MG63 (cell line): ENCODE data around the gene TOP2A. TPM values are rescaled to one million over a fixed set of nuclear protein-coding genes. Genes with fewer than 3 reads are reported as not detected.
"Not testable (repeated sequence)": the region's sequence is repeated elsewhere in the genome, so short reads cannot be mapped to it uniquely, and the experiment has no call there.

Experiments used
- DNase-seq: peaks from one replicate; pipeline ENCODE4 v3.0.0-alpha.2; 2020
- H3K27me3 ChIP-seq: fragments of 250-450 bp; sonication (Bioruptor Pico); 2 replicates; pipeline ENCODE4 v1.5.1; 2020; ENCODE audit warnings: mild to moderate bottlenecking, moderate library complexity
- H3K36me3 ChIP-seq: fragments of 250-450 bp; sonication (Bioruptor Pico); 2 replicates; pipeline ENCODE4 v1.5.1; 2020; ENCODE audit warnings: mild to moderate bottlenecking, moderate library complexity
- H3K4me3 ChIP-seq: fragments of 250-450 bp; sonication (Bioruptor Pico); 2 replicates; pipeline ENCODE4 v1.5.1; 2020; ENCODE audit warnings: mild to moderate bottlenecking, moderate library complexity
- H3K9me3 ChIP-seq: fragments of 250-450 bp; sonication (Bioruptor Pico); 2 replicates; pipeline ENCODE4 v1.5.1; 2020; ENCODE audit warnings: mild to moderate bottlenecking, moderate library complexity
- total RNA-seq: library from RNA; depleted of rRNA; stranded (reverse); fragments of >200 nt; shearing (Covaris generic); gene quantifications from 2 replicates; pipeline ENCODE4 v1.2.3, GENCODE V29; 2014; ENCODE audit warnings: low replicate concordance

TOP2A gene
- total RNA-seq, 1 experiment from 2014 or later = 138 TPM

DNA sequence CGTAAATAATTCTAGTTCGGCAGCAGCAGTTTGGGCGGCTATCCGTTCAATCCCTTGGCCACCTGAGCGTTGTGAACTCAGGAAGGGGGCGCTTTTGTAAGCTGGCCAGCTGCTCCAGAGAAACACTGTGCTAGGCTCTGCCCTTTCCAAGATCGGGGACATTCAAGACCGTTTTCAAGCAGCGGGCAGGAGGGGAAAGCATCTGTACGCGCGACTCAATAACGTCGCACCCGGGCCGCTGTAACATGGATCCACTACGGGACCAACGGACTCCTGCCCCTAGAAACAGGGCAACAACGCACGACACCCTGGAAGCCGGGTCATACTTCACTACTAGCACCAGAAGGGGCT, 463 bp downstream of the TOP2A start:
- H3K36me3 ChIP-seq = peaks cover 47% of the 10 kb centered on the region
- DNase-seq = peak; percentile 24
- H3K4me3 ChIP-seq = peak overlapping the region; percentile 82
- no peaks in the 10 kb centered on the region for H3K27me3 ChIP-seq
- no peaks in the 10 kb centered on the region for H3K9me3 ChIP-seq

DNA sequence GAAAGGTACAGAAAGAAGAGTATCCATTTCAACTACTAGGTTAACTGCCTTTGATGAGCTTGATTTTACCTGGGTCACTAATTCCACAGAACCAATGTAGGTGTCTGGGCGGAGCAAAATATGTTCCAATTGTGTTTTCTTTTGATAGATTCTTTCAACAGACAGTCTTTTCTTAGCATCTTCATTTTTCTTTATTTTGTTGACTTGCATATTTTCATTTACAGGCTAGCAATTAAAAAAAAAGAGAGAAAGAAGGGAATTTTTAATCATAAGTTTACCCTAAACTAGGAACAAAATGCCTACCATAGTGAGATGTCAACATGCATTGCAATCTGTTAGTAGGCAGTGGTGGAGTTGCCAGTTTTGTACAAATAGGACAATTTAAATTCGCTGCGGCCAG, 1.0 kb downstream of the TOP2A start:
- peak overlapping the region; percentile 82 for H3K4me3 ChIP-seq
- no peaks in the 10 kb centered on the region for H3K9me3 ChIP-seq
- no peak for DNase-seq
- peaks cover 53% of the 10 kb centered on the region for H3K36me3 ChIP-seq
- no peaks in the 10 kb centered on the region for H3K27me3 ChIP-seq

DNA sequence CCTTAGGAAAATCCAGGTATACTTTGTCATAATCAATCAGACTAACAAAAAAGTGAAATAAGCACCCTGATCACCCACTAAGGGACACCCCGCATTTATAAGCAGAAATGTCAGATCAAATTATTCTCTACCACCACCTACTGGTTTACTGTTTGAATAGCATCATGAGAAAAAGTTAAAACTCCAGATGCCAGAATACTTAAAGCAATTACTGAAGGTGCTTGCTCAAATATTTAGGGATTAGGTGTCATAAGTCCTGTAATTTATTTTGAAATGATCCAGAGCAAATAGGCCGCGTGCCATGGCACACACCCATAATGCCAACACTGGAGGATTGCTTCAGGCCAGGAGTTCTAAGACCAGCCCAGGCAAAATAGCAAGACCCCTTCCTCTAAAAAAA, 2.3 kb downstream of the TOP2A start:
- H3K36me3 ChIP-seq = peaks cover 66% of the 10 kb centered on the region
- H3K9me3 ChIP-seq = no peaks in the 10 kb centered on the region
- H3K4me3 ChIP-seq = peak overlapping the region; percentile 82; the same call in 1 of the 2 replicates
- no peaks in the 10 kb centered on the region for H3K27me3 ChIP-seq
- no peak for DNase-seq

DNA sequence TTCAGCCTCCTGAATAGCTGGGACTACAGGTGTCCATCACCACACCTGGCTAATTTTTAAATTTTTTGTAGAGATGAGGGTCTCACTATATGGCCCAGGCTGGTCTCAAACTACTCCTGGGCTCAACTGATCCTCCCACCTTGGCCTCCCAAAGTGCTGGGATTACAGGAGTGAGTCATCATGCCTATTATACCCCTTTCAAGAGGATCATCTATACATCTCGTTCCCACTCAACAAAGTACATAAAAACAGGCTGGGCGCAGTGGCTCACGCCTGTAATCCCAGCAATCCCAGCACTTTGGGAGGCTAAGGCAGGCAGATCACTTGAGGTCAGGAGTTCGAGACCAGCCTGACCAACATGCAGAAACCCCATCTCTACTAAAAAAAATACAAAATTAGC, 3.4 kb downstream of the TOP2A start:
- H3K9me3 ChIP-seq, H3K4me3 ChIP-seq, H3K27me3 ChIP-seq, DNase-seq: not testable (repeated sequence)
- H3K36me3 ChIP-seq = peaks cover 75% of the 10 kb centered on the region

DNA sequence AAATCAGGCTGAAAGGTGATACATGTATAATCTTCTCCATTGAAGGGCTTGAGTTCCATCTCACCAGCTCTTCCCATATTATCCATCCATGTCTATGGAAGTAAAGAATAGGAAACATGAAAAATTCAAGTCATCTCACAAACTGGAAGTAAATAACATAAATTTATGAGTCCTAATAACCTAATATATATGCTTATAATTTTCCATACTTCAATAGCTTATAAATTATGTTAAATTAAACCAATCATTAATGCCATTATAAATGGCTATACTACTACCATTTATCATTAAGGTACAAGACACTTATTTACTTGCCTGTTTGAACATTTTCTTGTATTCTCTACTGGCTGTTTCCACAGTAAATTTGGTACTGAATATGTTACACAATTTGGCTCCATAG, 4.8 kb downstream of the TOP2A start:
- Histone ChIP-seq H3K4me3 (no peak overlapping the region), H3K9me3 (no peaks in the 10 kb centered on the region), H3K27me3 (no peaks in the 10 kb centered on the region), H3K36me3 (peaks cover 90% of the 10 kb centered on the region)
- no peak for DNase-seq

DNA sequence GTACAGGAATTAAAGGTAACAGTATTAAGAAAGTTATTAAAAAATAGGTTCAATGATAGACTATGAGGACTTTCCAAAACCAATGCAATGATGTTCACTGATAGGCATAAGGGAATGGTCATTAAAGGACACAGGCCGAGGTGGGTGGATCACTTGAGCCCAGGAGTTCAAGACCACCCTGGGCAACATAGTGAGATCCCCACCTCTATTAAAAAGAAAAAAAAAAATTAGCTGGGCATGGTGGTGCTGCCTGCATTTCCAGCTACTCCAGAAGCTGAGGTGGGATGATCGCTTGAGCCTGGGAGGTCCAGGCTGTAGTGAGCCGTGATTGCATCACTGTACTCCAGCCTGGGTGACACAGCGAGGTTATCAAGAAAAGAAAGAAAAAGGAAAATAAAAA, 5.9 kb downstream of the TOP2A start:
- no peaks in the 10 kb centered on the region for H3K9me3 ChIP-seq
- no peaks in the 10 kb centered on the region for H3K27me3 ChIP-seq
- no peak overlapping the region for H3K4me3 ChIP-seq
- DNase-seq = no peak
- H3K36me3 ChIP-seq = peaks cover 99% of the 10 kb centered on the region

DNA sequence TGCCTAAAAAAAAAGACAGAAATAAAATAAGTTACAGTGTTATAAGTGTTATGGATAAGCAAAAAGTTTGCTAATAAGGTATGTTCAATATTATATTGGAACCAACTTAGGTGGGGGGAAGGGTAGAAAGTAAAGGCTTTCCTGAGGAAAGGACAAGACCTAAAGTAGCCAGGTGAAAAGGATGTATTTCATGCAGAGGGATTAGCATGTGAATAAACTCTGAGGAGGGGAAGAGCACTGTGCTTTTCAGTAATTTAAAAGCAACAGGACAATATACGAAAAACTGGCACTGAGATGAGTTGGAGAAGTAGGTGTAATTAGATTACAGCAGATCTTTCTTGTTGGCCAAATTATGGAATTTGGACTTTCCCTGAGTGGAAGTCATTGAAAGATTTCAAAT, 7.6 kb downstream of the TOP2A start:
- peaks cover 96% of the 10 kb centered on the region for H3K36me3 ChIP-seq
- H3K27me3 ChIP-seq = no peaks in the 10 kb centered on the region
- H3K9me3 ChIP-seq = no peaks in the 10 kb centered on the region
- DNase-seq = no peak
- no peak overlapping the region for H3K4me3 ChIP-seq

DNA sequence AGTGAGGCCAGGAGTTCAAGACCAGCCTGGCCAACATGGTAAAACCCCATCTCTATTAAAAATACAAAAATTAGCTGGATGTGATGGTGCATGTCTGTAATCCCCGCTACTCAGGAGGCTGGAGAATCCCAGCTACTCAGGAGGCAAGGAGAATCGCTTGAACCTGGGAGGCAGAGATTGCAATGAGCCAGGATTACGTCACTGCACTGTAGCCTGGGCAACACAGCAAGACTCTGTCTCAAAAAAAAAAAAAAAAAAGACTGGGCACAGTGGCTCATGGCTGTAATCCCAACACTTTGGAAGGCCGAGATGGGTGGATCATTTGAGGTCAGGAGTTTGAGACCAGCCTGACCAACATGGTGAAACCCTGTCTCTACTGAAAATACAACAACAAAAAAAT, 8.2 kb downstream of the TOP2A start:
- not testable (repeated sequence) for H3K4me3 ChIP-seq, DNase-seq, H3K27me3 ChIP-seq, H3K9me3 ChIP-seq
- H3K36me3 ChIP-seq = peaks cover 93% of the 10 kb centered on the region

DNA sequence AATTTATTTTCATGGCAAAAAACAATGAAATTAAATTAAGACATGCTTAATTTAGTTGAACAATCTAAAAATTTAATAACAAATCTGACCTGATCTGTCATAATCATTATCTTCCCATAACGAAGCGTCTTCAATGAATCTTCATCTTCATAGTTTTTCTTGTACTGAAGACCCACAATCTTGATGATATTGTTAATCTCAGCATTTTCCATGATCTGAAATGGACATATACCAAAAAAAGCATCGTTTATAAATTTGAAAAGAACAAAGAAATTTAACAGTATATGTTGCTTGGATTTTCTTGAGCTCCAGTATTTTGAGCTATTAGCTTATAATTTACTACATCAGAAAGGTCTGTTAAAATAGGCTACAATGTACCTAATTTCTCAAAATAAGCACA, 10.2 kb downstream of the TOP2A start:
- Histone ChIP-seq H3K9me3 (no peaks in the 10 kb centered on the region), H3K36me3 (peaks cover 93% of the 10 kb centered on the region), H3K4me3 (no peak overlapping the region), H3K27me3 (no peaks in the 10 kb centered on the region)
- no peak for DNase-seq

DNA sequence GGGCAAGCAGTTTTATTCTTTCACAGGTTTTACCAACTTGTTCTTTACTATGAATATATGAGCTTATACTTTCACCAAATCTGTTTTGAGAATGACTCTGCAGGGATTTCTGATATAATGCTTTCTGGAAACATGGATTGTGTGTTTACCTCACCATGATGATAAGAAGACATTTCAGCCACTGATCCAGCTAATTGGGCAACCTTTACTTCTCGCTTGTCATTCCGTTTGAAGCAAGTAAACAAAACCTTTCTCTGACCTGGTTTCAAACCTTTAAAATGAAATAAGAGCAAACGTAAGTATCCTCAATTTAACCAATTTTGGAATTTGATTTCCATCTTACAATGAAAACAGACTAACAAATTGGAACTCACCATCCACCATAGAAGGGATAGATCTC, 13.7 kb downstream of the TOP2A start:
- DNase-seq = no peak
- H3K36me3 ChIP-seq = peaks cover 94% of the 10 kb centered on the region
- H3K9me3 ChIP-seq = no peaks in the 10 kb centered on the region
- H3K27me3 ChIP-seq = no peaks in the 10 kb centered on the region
- no peak overlapping the region for H3K4me3 ChIP-seq

DNA sequence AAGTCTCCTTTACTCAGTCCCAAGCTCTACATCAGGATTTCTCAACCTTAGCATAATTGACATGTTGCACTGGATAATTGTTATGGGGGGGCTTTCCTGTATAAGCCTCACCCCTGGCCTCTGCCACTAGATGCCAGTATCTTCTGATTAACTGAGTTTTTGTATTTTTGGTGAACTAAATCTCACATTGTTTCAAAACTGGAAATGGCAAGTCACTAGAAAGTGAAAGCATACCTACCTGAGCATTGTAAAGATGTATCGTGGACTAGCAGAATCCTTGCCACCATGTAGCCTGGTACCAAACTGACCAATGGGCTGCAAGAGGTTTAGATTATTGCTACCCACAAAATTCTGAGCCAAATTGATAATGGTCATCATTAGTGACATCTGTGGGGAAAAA, 15.0 kb downstream of the TOP2A start:
- Histone ChIP-seq H3K4me3 (no peak overlapping the region), H3K27me3 (no peaks in the 10 kb centered on the region), H3K9me3 (no peaks in the 10 kb centered on the region), H3K36me3 (peaks cover 94% of the 10 kb centered on the region)
- no peak for DNase-seq

DNA sequence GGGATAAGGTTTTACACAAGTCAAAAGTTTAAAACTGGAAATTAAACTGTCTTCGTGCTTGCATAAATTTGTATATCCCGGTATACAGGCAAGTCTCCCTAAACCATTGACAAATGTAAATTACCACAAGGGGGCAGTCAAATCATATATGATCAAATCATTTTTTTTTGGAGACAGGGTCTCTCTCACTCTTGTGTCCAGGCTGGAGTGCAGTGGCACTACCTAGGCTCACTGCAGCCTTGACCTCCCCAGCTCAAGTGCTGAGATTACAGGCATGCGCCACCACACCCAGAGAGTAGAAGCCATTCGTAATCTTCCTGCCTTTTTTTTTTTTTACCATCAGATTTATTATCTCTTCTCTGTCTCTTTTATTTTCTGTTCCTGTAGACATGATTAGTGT, 18.5 kb downstream of the TOP2A start:
- Histone ChIP-seq H3K27me3 (no peaks in the 10 kb centered on the region), H3K4me3 (no peak overlapping the region), H3K9me3 (no peaks in the 10 kb centered on the region), H3K36me3 (peaks cover 100% of the 10 kb centered on the region)
- no peak for DNase-seq

DNA sequence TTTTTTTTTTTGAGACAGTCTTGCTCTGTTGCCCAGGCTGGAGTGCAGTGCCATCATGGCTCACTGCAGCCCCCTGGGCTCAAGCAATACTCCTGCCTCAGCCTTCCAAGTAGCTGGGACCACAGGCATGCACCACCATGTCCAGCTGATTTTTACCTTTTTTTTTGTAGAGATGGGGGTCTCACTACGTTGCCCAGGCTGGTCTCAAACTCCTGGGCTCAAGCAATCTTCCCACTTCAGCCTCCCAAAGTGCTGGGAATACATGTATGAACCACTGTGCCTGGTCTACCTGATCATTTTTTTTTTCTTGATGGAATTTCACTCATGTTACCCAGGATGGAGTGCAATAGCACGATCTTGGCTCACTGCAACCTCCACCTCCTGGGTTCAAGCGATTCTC, 31.1 kb downstream of the TOP2A start:
- H3K27me3 ChIP-seq, H3K9me3 ChIP-seq, H3K4me3 ChIP-seq, DNase-seq: not testable (repeated sequence)
- H3K36me3 ChIP-seq = peaks cover 56% of the 10 kb centered on the region

DNA sequence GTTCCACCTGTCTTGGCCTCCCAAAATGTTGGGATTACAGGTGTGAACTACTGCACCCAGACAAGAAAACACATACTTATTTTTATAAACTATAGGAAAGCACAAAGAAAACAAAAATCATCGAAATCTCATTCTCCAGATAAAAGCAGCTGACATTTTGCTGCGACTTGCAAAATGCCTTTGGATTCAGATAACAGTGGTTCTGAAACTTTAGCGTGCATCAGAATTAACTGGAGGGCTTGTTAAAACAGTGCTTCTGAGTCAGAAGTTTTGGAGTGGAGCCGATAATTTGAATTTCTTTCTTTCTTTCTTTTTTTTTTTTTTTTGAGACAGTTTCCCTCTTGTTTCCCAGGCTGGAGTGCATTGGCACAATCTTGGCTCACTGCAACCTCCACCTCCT, 35.4 kb downstream of the TOP2A start:
- no peak for DNase-seq
- Histone ChIP-seq H3K36me3 (peaks cover 15% of the 10 kb centered on the region), H3K9me3 (no peaks in the 10 kb centered on the region)

DNA sequence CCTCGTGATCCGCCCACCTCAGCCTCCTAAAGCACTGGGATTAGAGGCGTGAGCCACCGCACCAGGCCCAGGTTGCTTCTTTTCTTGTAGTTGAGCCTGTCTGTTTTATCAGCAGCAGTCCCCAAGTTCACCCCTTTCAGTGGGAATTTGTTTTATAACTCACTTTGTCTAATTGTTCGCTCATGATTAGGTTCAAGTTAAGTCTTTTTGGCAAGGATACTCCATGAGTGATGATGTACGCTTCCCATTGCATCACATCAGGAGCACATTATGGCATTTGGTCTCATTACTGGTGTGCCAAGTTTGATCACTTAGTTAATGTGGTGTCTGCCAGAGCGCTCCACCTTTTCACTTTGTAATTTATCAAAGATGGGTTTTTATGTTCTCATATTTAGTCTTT, 38.7 kb downstream of the TOP2A start:
- no peak for DNase-seq
- peaks cover 6% of the 10 kb centered on the region for H3K36me3 ChIP-seq
- peaks cover 6% of the 10 kb centered on the region; the same call in 1 of the 2 replicates for H3K9me3 ChIP-seq
- no peak overlapping the region for H3K4me3 ChIP-seq
- no peaks in the 10 kb centered on the region for H3K27me3 ChIP-seq

More for the DNA sequence above, 35.4 kb downstream of the TOP2A start:
- H3K4me3 ChIP-seq = no peak overlapping the region
- H3K27me3 ChIP-seq = no peaks in the 10 kb centered on the region

DNA sequence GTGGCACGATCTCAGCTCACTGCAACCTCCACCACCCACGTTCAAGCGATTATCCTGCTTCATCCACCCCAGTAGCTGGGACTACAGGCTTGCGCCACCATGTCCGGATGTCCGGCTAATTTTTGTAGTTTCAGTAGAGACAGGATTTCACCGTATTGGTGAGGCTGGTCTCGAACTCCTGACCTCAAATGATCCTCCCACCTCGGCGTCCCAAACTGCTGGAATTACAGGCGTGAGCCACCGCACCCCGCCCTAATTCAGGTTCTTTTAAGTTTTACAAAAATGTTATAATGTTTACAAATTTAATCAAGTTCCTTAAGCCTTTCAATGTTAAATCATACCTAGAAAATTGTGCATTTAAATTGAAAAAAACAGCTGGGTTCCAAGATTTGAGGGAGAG, 39.9 kb downstream of the TOP2A start:
- no peaks in the 10 kb centered on the region for H3K27me3 ChIP-seq
- no peaks in the 10 kb centered on the region for H3K36me3 ChIP-seq
- DNase-seq = no peak
- peaks cover 6% of the 10 kb centered on the region; the same call in 1 of the 2 replicates for H3K9me3 ChIP-seq
- no peak overlapping the region for H3K4me3 ChIP-seq

DNA sequence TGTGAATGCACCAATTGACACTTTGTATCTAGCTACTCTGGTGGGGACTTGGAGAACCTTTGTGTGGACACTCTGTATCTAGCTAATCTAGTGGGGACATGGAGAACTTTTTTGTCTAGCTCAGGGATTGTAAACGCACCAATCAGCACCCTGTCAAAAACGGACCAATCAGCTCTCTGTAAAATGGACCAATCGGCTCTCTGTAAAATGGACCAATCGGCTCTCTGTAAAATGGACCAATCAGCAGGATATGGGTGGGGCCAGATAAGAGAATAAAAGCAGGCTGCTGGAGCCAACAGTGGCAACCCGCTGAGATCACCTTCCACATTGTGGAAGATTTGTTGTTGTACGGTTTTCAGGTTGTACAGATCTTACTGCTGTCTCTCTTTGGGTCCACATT, 41.2 kb downstream of the TOP2A start:
- not testable (repeated sequence) for DNase-seq, H3K36me3 ChIP-seq, H3K4me3 ChIP-seq, H3K27me3 ChIP-seq
- H3K9me3 ChIP-seq = peaks cover 14% of the 10 kb centered on the region

DNA sequence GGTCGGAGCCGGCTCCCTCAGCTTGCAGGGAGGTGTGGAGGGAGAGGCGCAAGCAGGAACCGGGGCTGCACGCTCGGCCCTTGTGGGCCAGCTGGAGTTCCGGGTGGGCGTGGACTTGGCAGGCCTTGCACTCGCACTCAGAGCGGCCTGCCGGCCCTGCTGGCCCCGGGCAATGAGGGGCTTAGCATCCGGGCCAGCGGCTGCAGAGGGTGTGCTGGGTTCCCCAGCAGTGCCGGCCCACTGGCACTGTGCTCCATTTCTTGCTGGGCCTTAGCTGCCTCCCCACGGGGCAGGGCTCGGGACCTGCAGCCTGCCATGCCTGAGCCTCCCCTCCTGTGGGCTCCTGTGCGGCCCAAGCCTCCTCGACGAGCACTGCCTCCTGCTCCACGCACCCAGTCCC, 41.9 kb downstream of the TOP2A start:
- not testable (repeated sequence) for H3K27me3 ChIP-seq, H3K36me3 ChIP-seq, DNase-seq, H3K4me3 ChIP-seq
- H3K9me3 ChIP-seq = peaks cover 20% of the 10 kb centered on the region

DNA sequence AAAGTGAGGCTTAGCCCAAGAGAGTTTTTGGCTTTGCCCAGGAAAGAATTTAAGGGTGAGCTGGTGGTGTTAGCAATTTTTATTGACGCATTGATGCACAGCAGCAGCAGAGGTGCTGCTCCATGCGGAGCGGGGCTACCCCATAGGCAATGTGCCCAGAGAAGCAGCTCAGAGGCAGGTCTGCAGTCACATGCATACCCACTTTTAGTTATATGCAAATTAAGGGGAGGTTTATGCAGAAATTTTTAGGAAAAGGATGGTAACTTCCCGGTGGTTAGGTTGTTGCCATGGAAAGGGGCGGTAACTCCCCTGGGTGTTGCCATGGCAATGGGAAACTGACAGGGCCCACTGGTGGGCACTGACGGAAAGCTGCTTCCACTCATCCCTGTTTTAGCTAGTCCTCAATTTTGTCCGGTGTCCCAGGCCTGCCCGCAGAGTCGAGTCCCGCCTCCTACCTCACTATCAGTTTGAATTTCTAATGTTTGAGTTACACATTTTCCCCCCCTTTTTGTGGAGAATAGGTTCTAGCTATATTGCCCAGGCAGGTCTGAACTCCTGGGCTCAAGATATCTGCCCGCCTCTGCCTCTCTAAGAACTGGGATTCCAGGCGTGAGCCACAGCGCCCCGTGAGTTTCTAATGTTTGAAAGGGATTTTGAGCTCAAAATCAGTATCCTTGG, 42.7 kb downstream of the TOP2A start:
- Histone ChIP-seq H3K9me3 (peaks cover 21% of the 10 kb centered on the region), H3K4me3 (no peak overlapping the region), H3K36me3 (no peaks in the 10 kb centered on the region), H3K27me3 (no peaks in the 10 kb centered on the region)
- DNase-seq = no peak
